Caco-2 (cell line): ENCODE results near the gene OSBPL5. TPM values are rescaled to one million over a fixed set of nuclear protein-coding genes. Genes with fewer than 3 reads are reported as not detected.
A peak's percentile ranks its signal among the peaks of the same experiment; 100 is the strongest.

Experiments
- BruUV-seq: library from RNA; stranded (reverse); fragments of 400-500 nt; replicated peaks from 2 replicates; lab custom pipeline; 2021; lab: Mats Ljungman, UMichigan
- CTCF ChIA-PET: fragments of 300-600 bp; sonication (Branson Sonifier 250); formaldehyde crosslinking; loops from one replicate; lab custom pipeline; 2022; ENCODE audit warnings: antibody characterized with exemption; lab: Charles Lee
- POLR2A ChIA-PET: fragments of 300-600 bp; sonication (Branson Sonifier 250); formaldehyde crosslinking; loops from one replicate; lab custom pipeline; 2022; ENCODE audit warnings: antibody characterized with exemption; lab: Charles Lee
- DNase-seq, 2 experiments: peaks; one replicate each; pipeline versions ENCODE4 v3.0.0 to v3.0.0-alpha.2; 2020 to 2022
- H3K27me3 ChIP-seq: replicated peaks from 2 replicates; pipeline ENCODE4 v1.6.0; 2011; ENCODE audit warnings: low read length; ENCODE audit not compliant: control insufficient read depth, insufficient read depth
- H3K36me3 ChIP-seq: 2 replicates; pipeline ENCODE4 v1.5.1; 2011; ENCODE audit warnings: low read length; ENCODE audit not compliant: control insufficient read depth, insufficient read depth
- H3K4me1 ChIP-seq: fragments of 250-450 bp; sonication (Bioruptor Pico); 2 replicates; pipeline ENCODE4 v1.5.1; 2020; ENCODE audit warnings: mild to moderate bottlenecking
- H3K4me3 ChIP-seq: 2 replicates; pipeline ENCODE4 v1.5.1; 2011; ENCODE audit warnings: low read depth, mild to moderate bottlenecking, control low read depth, low read length
- H3K9me3 ChIP-seq: fragments of 250-450 bp; sonication (Bioruptor Pico); 2 replicates; pipeline ENCODE4 v1.5.1; 2020; ENCODE audit warnings: mild to moderate bottlenecking, moderate library complexity
- H3K27ac Mint-ChIP-seq: one replicate; pipeline ENCODE4 v1.8.0; 2022; ENCODE audit warnings: mixed read lengths; ENCODE audit not compliant: unreplicated experiment
- H3K27me3 Mint-ChIP-seq: one replicate; pipeline ENCODE4 v1.8.0; 2022; ENCODE audit warnings: mixed read lengths; ENCODE audit not compliant: insufficient read depth, unreplicated experiment
- H3K36me3 Mint-ChIP-seq: one replicate; pipeline ENCODE4 v1.8.0; 2022; ENCODE audit warnings: mild to moderate bottlenecking, mixed read lengths; ENCODE audit not compliant: insufficient read depth, unreplicated experiment
- H3K4me1 Mint-ChIP-seq: one replicate; pipeline ENCODE4 v1.8.0; 2022; ENCODE audit warnings: low read depth, mixed read lengths; ENCODE audit not compliant: unreplicated experiment
- H3K4me3 Mint-ChIP-seq: one replicate; pipeline ENCODE4 v1.8.0; 2022; ENCODE audit warnings: mild to moderate bottlenecking, moderate library complexity, mixed read lengths; ENCODE audit not compliant: unreplicated experiment
- H3K9me3 Mint-ChIP-seq: one replicate; pipeline ENCODE4 v1.8.0; 2022; ENCODE audit warnings: mixed read lengths; ENCODE audit not compliant: unreplicated experiment
- intact Hi-C: fragments of 100-400 bp; cut with micrococcal nuclease; formaldehyde crosslinking; loops from one replicate; pipeline ENCODE4 v1.10.0; 2022; ENCODE audit not compliant: unreplicated experiment
- total RNA-seq: library from RNA; stranded (reverse); gene quantifications from 2 replicates; pipeline ENCODE4 v1.2.3, GENCODE V29; 2022
- TF ChIP-seq, protein P1 (sequence below), 2 experiments: fragments of 200-600 bp in 1 of 2; IDR thresholded peaks; 1 replicate in 1 of 2; 2 replicates in 1 of 2; pipeline versions ENCODE4 v1.5.1 to v1.8.0; 2011 to 2022; ENCODE audit warnings: antibody characterized with exemption in 1 of 2, control low read depth in 1 of 2, inconsistent platforms in 1 of 2, low read depth in 1 of 2, low read length in 1 of 2, mild to moderate bottlenecking in 1 of 2, moderate library complexity in 1 of 2; ENCODE audit not compliant: insufficient read depth in 1 of 2, severe bottlenecking in 1 of 2, unreplicated experiment in 1 of 2

The OSBPL5 gene
- total RNA-seq, 1 experiment from 2014 or later = 4.9 TPM

DNA sequence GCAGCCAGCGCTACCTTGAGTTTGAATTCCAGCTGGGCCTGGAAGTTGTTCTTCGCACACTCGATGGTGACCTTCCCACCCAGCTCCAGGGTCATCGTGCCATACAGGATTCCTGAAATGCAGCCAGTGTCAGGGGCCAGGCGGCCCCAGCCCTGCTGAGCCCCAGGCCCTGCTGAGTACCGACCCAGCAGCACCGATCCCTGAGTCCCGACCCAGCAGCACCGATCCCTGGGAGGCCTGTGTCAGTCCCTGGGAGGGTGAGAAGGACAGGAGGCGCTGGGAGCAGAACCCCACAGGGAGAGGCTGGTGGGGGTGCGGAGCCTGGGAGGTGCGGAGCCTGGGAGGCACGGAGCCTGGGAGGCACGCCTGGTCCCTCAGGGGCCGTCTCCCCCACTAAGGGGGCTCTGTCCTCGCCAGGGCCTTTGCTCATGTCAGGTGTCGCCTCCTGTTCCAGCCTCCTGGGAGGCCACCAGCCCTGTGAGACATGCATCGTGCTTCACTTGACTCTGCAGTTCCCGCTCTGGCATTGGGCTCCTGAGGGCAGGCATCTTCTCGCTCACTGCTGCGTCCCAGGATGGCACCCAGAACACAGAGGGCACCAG, 70.8 kb downstream of the OSBPL5 start:
- ChIA-PET CTCF (no interaction called here), POLR2A (no interaction called here)
- no peak for DNase-seq
- Histone ChIP-seq H3K27me3 (no peaks in the 10 kb centered on the region), H3K36me3 (no peaks in the 10 kb centered on the region), H3K4me3 (no peak overlapping the region), H3K4me1 (no peaks in the 10 kb centered on the region), H3K9me3 (no peaks in the 10 kb centered on the region)
- H3K4me1 Mint-ChIP-seq = no peaks in the 10 kb centered on the region
- intact Hi-C loops = loop anchor here (5.0 kb wide), 3 partner anchors 72 to 162 kb away; partner anchors contain the start of gene MRGPRG
- H3K4me3 Mint-ChIP-seq = no peak overlapping the region
- no peaks in the 10 kb centered on the region for H3K9me3 Mint-ChIP-seq
- BruUV-seq = no TSS peak
- TF ChIP-seq, protein P1, sequence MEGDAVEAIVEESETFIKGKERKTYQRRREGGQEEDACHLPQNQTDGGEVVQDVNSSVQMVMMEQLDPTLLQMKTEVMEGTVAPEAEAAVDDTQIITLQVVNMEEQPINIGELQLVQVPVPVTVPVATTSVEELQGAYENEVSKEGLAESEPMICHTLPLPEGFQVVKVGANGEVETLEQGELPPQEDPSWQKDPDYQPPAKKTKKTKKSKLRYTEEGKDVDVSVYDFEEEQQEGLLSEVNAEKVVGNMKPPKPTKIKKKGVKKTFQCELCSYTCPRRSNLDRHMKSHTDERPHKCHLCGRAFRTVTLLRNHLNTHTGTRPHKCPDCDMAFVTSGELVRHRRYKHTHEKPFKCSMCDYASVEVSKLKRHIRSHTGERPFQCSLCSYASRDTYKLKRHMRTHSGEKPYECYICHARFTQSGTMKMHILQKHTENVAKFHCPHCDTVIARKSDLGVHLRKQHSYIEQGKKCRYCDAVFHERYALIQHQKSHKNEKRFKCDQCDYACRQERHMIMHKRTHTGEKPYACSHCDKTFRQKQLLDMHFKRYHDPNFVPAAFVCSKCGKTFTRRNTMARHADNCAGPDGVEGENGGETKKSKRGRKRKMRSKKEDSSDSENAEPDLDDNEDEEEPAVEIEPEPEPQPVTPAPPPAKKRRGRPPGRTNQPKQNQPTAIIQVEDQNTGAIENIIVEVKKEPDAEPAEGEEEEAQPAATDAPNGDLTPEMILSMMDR (IDR thresholded peaks at IDR 0.05; ENCODE audit: insufficient read depth in 1 of 2, low read depth in 1 of 2, low read length in 1 of 2, severe bottlenecking in 1 of 2, unreplicated experiment in 1 of 2) = no peak
- no peak overlapping the region for H3K27ac Mint-ChIP-seq
- H3K36me3 Mint-ChIP-seq = no peaks in the 10 kb centered on the region
- H3K27me3 Mint-ChIP-seq = peaks cover 23% of the 10 kb centered on the region

DNA sequence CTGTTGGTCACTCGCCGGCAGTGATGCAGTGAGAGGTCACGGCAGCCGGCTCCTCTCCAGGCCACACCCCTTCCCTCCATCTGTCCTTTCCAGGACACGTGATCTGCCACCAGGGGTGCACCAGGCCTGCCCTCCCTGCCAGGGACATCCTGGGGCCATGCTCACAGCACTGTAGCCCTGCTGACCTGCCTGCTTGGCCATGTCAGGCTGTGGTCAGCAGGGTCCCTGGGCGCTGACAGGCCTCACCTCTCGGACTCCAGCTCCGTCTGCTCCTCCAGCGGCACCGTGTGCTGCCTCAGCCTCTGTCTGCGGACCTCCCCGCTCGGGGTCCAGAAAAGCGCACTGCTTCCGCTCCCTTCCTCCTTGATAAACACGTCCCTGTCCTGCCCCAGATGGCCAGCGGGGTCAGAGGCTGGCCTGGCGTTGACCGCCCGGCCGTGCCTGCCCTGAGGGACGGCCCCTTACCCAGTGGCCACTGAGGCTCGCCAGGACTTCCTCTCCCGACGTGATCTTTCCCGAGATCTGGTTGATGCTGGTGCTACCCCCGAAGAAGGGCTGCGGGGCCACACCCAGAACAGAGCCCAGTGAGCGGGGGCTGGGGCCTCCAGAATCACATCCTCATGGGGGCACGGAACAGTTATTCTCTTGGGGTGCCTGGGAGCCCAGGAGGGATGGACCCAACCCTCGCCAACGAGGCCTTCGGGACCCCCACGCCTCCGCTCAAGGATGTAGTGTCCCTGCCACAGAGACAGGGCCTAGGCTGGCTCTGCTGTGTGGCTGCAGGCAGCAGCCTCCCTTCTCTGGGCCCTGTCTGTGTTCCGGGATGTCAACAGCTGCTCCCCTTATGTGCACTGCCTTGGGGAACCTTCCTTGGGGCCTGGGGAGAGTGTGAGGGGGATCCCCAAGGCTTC, 71.6 kb downstream of the OSBPL5 start:
- ChIA-PET POLR2A (no interaction called here), CTCF (interaction anchor here (0.9 to 5.1 kb wide), 2 partner anchors 56 to 164 kb away, joined by 4 to 83 read pairs; partner anchors contain the start of gene PHLDA2)
- no TSS peak for BruUV-seq
- H3K36me3 ChIP-seq = no peaks in the 10 kb centered on the region
- intact Hi-C loops = loop anchor here (5.0 kb wide), 3 partner anchors 71 to 161 kb away; partner anchors contain the start of gene MRGPRG
- no peak overlapping the region for H3K4me3 Mint-ChIP-seq
- H3K4me3 ChIP-seq = no peak overlapping the region
- no peaks in the 10 kb centered on the region for H3K9me3 ChIP-seq
- H3K27ac Mint-ChIP-seq = no peak overlapping the region
- H3K4me1 ChIP-seq = no peaks in the 10 kb centered on the region
- no peaks in the 10 kb centered on the region for H3K9me3 Mint-ChIP-seq
- peak in 1 of 2 experiments; percentile 50 for DNase-seq
- peaks cover 23% of the 10 kb centered on the region for H3K27me3 Mint-ChIP-seq
- TF ChIP-seq, protein P1 (IDR thresholded peaks at IDR 0.05; ENCODE audit: insufficient read depth in 1 of 2, low read depth in 1 of 2, low read length in 1 of 2, severe bottlenecking in 1 of 2, unreplicated experiment in 1 of 2) = no peak
- H3K36me3 Mint-ChIP-seq = no peaks in the 10 kb centered on the region
- no peaks in the 10 kb centered on the region for H3K4me1 Mint-ChIP-seq
- H3K27me3 ChIP-seq = no peaks in the 10 kb centered on the region

DNA sequence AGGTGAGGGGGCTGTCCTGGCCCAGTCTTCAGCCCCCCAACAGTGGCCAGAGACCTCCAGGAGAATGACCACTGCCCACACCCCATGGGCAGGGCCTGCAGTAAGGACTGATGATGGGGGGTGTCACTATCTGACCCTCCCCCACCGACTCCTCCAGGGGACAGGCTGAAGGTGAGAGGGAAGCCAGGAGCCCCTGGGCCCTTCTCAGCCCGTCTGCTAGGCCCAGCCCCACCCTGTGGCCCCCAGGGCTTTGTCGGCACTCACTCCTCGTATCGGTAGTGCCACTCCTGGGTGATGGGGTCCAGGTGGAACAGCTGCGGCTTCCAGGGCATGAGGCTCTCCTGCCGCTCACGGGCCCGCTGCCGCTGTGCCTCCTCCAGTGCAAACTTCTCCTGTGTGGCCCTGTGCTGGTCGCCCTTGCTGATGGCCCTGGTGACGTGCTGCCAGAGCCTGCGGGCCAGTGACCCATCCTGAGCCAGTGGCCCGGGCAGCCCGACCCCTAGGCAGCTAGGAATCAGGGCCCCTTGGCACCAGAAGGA, 72.4 kb downstream of the OSBPL5 start:
- no peaks in the 10 kb centered on the region for H3K9me3 Mint-ChIP-seq
- H3K4me1 Mint-ChIP-seq = no peaks in the 10 kb centered on the region
- TF ChIP-seq, protein P1 (IDR thresholded peaks at IDR 0.05; ENCODE audit: insufficient read depth in 1 of 2, low read depth in 1 of 2, low read length in 1 of 2, severe bottlenecking in 1 of 2, unreplicated experiment in 1 of 2) = no peak
- Histone ChIP-seq H3K4me1 (no peaks in the 10 kb centered on the region), H3K27me3 (no peaks in the 10 kb centered on the region), H3K9me3 (no peaks in the 10 kb centered on the region), H3K36me3 (no peaks in the 10 kb centered on the region), H3K4me3 (no peak overlapping the region)
- no peak overlapping the region for H3K27ac Mint-ChIP-seq
- BruUV-seq = no TSS peak
- H3K36me3 Mint-ChIP-seq = no peaks in the 10 kb centered on the region
- no peak overlapping the region for H3K4me3 Mint-ChIP-seq
- intact Hi-C loops = loop anchor here (5.0 kb wide), 3 partner anchors 70 to 160 kb away; partner anchors contain the start of gene MRGPRG
- no peak for DNase-seq
- ChIA-PET POLR2A (no interaction called here), CTCF (interaction anchor here (0.9 to 5.1 kb wide), 2 partner anchors 55 to 163 kb away, joined by 4 to 83 read pairs; partner anchors contain the start of gene PHLDA2)
- peaks cover 19% of the 10 kb centered on the region for H3K27me3 Mint-ChIP-seq
